ENCODE data around the gene CCDC54.

GRCh38 chr3:107412376-107412775 is 35.1 kb downstream of the CCDC54 start:
- no peak for TF ChIP-seq TARDBP (IDR thresholded peaks at IDR 0.05)
- no peak for TF ChIP-seq SUZ12 (IDR thresholded peaks at IDR 0.05)
- no peak for TF ChIP-seq ARNT (IDR thresholded peaks at IDR 0.05)
- TF ChIP-seq ELF4 (IDR thresholded peaks at IDR 0.05), result no peak
- TF ChIP-seq SP1 (IDR thresholded peaks at IDR 0.05), result no peak
- TF ChIP-seq FOXM1 (IDR thresholded peaks at IDR 0.05; ENCODE audit: borderline replicate concordance), result no peak
- TF ChIP-seq FOXA1 (IDR thresholded peaks at IDR 0.05), result no peak
- TF ChIP-seq NFRKB (IDR thresholded peaks at IDR 0.05), result no peak
- TF ChIP-seq ZNF384 (IDR thresholded peaks at IDR 0.05), result no peak

Data from HEK293T (cell line).